ENCODE results near the gene MESD.

The MESD gene

GRCh38 chr15:80937718-80938117 is 51.9 kb downstream of the MESD start:
- no peak for DNase-seq (ENCODE audit: low read depth)

DNA sequence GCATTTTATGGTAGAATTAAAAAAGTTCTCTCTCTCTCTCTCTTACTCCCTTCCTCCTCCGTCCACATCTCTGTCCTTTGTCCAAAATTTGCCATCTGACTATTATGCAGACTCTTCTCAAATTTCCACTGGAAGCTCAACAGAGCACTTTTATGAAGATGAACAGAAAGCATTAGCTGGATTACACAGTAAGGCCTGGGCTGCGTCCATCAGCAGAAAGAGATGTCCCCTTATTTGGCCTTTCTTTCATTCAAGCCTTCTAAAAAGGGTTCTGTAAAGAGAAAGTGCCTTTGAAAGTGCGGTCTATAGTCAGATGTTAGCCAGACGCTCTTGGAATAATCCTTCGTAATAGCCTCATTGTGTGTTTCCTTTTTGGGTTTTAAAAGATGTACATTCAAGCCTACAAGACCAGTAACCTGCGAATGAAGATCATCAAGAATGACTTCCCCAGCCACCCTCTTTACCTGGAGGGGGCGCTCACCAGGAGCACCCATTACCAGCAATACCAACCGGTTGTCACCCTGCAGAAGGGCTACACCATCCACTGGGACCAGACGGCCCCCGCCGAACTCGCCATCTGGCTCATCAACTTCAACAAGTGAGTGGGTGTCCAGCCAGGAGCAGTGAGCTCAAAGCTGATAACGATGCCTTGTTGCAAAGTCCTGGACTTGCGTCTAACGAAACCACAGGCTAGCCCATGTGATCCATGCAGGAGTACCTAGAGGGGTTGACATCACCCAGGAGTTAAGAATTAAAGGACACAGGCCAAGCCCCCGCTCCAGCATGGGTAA is 53.1 kb downstream of the MESD start:
- DNase-seq (ENCODE audit: low read depth), result no peak

DNA sequence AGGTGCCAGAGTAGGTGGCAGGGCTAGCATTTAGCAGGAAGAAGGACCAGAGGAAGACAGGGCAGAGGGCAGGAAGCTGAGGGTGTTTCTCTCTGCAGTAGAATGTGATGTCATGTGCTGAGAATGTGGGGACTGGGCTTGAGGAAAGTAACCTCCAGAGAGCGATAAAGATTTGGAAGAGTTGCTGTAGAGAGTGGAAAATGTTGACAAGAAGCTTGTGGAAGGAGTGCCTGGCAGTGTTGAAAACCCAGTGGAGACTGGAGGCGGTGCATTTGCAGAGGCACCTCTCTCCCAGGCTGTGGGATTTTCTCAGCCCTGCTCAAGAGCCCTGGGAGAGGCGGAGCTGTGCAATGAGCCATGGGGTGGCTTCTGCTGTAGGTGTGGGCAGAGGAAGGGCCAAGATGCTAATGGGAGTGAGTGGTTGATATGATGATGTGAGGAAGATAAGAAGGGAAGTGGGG is 54.8 kb downstream of the MESD start:
- no peak for DNase-seq (ENCODE audit: low read depth)

DNA sequence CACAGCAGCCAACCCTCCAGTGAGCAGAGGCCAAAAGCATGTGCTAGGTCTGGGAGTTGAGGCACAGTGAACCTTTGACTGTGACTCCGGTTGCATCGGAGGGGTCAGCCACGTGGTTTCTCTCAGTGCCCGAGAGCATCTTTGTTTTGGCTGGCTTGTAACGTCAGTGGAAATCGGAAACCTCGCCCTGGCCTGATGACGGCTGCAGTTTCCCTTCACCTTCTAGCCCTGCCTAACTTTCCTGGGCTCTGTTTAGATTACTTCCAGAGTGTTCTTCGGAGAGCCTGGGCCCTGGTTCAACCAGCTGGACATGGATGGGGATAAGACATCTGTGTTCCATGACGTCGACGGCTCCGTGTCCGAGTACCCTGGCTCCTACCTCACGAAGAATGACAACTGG is 56.6 kb downstream of the MESD start:
- no peak for DNase-seq (ENCODE audit: low read depth)

GRCh38 chr15:80932513-80932815 is 57.2 kb downstream of the MESD start:
- no peak for DNase-seq (ENCODE audit: low read depth)

GRCh38 chr15:80931721-80932512 is 57.7 kb downstream of the MESD start:
- DNase-seq (ENCODE audit: low read depth), result no peak

DNA sequence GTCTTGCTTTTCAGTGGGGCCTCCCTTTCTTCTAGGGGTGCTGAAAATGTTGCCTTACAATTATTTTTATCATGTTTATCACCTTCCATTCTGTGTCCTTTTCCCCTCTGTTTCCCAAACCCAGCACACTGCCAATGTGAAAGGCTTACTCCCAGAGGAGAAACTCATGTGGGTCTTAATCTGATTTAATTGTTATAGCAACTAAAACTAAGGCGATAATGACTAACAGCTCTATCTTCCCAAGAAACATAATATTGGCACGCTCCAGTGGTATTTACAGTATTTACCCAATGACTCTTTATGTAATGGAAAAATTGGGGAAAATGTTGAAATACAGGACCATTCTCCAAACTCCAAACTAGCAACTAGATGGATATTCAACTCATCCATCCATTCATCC is 58.4 kb downstream of the MESD start:
- no peak for DNase-seq (ENCODE audit: low read depth)

DNA sequence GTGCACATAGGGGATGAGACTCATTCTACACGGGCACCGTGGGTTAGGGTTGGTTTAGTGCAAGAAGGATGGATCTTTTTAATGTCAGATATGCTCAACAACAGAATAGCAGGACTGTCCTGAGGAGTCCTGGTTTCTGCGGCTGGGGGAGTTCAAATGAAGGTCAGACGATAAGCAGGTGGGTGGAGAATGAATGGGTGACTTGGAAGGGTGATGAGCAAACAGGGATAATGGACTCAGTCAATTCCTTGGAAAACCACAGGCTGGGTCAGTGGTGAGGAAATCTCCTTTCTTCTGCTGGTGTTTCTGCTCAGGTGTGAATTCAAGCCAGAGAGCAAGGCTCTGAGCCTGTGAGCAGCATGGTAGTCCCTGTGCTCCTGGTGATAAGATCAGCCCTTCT is 59.9 kb downstream of the MESD start:
- DNase-seq (ENCODE audit: low read depth), result no peak

DNA sequence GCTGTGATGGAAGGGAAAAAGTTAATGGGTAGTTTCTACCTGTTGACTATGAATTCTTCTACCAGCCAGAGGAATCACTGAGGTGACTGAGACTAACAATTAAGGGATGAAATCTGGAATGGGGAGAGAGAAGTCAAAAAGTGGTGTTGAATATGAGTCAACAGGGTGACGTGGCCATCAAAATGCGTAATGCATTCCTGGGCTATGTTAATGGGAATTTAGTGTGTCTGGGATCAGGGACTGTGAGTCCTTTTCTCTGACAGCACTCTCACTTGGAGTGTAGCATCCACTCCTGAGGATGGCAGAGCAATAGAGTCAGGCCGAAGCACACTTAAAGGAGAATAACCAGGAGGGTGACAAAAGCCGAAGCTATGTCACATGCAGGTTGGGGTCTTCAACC is 60.4 kb downstream of the MESD start:
- no peak for DNase-seq (ENCODE audit: low read depth)

- DNase-seq (ENCODE audit: low read depth), result no peak
Observed at GRCh38 chr15:80926126-80926525, 63.5 kb downstream of the MESD start.

- DNase-seq (ENCODE audit: low read depth), result no peak
Observed at GRCh38 chr15:80925597-80926059, 64.0 kb downstream of the MESD start.

DNA sequence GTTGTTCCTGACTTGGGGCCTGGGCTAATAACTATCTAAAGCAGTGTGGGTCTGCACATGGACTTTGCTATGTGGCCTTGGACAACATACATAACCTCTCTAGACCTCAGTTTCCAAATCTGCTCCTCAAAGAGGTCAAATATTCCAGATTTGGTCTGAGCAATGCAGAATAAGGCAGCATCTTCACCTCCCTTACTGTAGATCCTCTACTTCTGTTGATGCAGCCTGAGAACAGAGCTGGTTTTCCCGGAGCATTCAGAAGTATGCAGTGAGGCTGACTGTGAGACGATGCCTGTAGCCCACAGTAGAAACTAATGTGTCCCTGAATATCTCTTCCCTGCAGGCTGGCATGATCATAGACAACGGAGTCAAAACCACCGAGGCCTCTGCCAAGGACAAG is 65.3 kb downstream of the MESD start:
- no peak for DNase-seq (ENCODE audit: low read depth)

- DNase-seq (ENCODE audit: low read depth), result no peak
Observed at GRCh38 chr15:80923668-80924067, 66.0 kb downstream of the MESD start.

GRCh38 chr15:80921736-80922410 is 67.7 kb downstream of the MESD start:
- no peak for DNase-seq (ENCODE audit: low read depth)

DNA sequence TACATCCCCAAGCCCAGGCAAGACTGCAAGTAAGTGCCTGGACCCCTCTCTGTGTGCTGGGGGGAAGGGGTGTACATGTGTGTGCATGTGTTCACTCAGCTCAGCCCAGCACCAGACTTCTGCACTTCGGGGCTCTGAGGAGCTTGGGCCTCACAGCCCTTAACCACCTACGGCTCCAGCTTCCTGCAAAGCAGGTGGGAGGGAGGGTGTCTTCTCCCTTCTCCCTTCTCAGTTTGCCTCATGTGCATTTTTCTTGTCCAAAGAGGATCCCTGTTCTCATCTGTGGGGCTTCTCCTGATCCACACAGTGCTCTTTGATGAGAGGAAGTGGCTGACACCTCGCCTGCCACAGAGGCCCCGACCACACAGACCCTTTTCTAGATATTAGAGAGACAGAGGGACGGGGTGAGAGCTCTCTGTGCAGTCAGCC is 69.3 kb downstream of the MESD start:
- DNase-seq (ENCODE audit: low read depth), result no peak

GRCh38 chr15:80918196-80918783 is 71.3 kb downstream of the MESD start:
- no peak for DNase-seq (ENCODE audit: low read depth)

GRCh38 chr15:80916056-80916455 is 73.6 kb downstream of the MESD start:
- no peak for DNase-seq (ENCODE audit: low read depth)

- DNase-seq (ENCODE audit: low read depth), result no peak
Observed at GRCh38 chr15:80915472-80915871, 74.1 kb downstream of the MESD start.

- no peak for DNase-seq (ENCODE audit: low read depth)
Observed at GRCh38 chr15:80913541-80913940, 76.1 kb downstream of the MESD start.

DNA sequence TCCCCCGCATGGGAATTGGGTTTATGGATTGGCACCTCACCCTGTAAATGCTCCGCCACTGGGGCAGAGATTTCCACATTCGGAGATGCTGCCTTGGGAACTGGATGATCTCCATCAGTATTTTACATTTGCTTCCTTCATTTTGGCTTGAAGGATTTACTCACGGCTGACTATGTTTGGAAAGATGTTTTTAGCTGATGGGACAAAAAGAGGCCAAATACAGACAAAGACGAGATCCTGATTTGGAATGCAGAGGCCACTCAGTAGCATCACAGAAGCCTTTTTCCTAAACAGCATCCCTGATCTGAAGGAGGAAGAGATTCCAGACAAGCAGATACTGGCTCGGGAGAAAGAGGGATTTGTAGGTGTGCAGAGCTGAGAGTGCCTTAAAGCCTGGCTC is 76.9 kb downstream of the MESD start:
- no peak for DNase-seq (ENCODE audit: low read depth)

DNA sequence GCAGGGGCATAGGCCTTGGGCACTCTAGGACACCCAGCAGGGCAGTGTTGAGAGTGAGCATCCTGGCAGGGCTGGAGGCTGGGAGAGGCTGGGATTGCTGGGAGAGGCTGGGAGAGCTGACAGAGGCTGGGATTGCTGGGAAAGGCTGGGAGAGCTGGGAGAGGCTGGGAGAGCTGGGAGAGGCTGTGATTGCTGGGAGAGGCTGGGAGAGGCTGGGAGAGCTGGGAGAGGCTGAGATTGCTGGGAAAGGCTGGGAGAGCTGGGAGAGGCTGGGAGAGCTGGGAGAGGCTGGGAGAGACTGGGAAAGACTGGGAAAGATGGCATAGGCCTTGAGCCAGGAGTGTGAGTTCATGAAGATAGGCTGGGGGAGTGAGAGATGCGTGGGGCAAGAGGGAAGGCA is 77.8 kb downstream of the MESD start:
- DNase-seq (ENCODE audit: low read depth), result no peak

GRCh38 chr15:80906159-80906766 is 83.4 kb downstream of the MESD start:
- DNase-seq (ENCODE audit: low read depth), result no peak
